ENCODE results near the gene LRBA. TPM values are rescaled to one million over a fixed set of nuclear protein-coding genes. Genes with fewer than 3 reads are reported as not detected.

The LRBA gene
- total RNA-seq, 3 donors from 2014 or later (not counting 1 experiment from before 2014, with no cell fraction given): 72.1 to 87.6 (median 83.1) TPM

DNA sequence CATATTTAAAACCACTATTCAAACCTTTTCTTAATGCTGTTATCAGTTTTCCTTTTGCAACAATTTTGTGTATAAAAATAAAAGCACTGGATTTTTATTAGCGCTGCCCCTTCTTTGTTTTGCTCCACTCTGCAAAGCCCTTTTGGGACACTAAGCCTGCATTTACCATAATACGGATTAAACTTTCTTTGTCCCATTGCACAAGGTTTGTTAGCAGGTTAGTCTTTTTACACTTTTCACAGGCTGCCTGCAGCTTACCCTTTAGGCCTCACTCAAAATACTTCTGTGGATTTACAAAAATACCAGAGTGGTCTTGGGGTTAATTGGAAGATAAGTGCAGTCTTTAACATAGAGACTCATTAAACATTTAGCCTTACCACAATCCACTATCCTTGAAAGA is 468.8 kb downstream of the LRBA start:
- no peak for DNase-seq

DNA sequence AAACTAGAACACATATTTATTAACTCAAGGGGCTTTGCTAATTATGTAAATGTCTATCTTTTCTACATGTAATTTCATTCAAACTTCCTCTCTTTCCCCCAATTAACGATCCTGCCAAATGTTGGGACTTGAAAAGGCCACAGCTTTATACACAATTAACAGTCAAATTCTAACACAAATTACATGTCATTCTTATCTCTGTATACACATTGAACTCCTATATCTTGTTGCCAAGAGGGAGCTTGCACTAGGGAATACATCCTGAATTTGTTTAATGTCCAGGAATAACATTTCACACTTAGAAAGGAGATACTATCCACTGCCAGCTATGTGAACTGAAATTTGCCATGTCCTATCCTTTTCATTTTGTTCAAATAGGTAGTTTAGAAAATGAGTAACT is 472.0 kb downstream of the LRBA start:
- DNase-seq (no peak), ATAC-seq (no peak)
- Mint-ChIP-seq H3K36me3 (no peaks in the 10 kb centered on the region), H3K9me3 (no peaks in the 10 kb centered on the region), H3K27ac (no peak overlapping the region), H3K4me3 (no peak overlapping the region), H3K4me1 (peaks cover 0 to 5% of the 10 kb centered on the region in 2 donors), H3K27me3 (ENCODE audit: low read depth in 2 of 2) (no peaks in the 10 kb centered on the region)
- Histone ChIP-seq H3K36me3 (ENCODE audit: control insufficient read depth, insufficient read depth, low read length) (no peaks in the 10 kb centered on the region), H3K9me3 (ENCODE audit: control insufficient read depth, insufficient read depth, low read length) (no peaks in the 10 kb centered on the region), H3K27ac (ENCODE audit: low read length) (no peak overlapping the region), H3K4me1 (ENCODE audit: control insufficient read depth, insufficient read depth, low read length) (no peaks in the 10 kb centered on the region), H3K27me3 (ENCODE audit: control insufficient read depth, insufficient read depth, low read length) (no peaks in the 10 kb centered on the region), H3K4me3 (ENCODE audit: low read length) (no peak overlapping the region)
- intact Hi-C loops (cut with micrococcal nuclease): no loop called here
- WGBS (ENCODE audit: insufficient coverage): 59% methylated on average over 1 of the region's 1 CpG
- TF ChIP-seq, protein P1, sequence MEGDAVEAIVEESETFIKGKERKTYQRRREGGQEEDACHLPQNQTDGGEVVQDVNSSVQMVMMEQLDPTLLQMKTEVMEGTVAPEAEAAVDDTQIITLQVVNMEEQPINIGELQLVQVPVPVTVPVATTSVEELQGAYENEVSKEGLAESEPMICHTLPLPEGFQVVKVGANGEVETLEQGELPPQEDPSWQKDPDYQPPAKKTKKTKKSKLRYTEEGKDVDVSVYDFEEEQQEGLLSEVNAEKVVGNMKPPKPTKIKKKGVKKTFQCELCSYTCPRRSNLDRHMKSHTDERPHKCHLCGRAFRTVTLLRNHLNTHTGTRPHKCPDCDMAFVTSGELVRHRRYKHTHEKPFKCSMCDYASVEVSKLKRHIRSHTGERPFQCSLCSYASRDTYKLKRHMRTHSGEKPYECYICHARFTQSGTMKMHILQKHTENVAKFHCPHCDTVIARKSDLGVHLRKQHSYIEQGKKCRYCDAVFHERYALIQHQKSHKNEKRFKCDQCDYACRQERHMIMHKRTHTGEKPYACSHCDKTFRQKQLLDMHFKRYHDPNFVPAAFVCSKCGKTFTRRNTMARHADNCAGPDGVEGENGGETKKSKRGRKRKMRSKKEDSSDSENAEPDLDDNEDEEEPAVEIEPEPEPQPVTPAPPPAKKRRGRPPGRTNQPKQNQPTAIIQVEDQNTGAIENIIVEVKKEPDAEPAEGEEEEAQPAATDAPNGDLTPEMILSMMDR (IDR thresholded peaks at IDR 0.05): no peak

More for the DNA sequence above, 468.8 kb downstream of the LRBA start:
- no peak overlapping the region for H3K27ac Mint-ChIP-seq
- Histone ChIP-seq H3K9me3 (ENCODE audit: control insufficient read depth, insufficient read depth, low read length) (no peaks in the 10 kb centered on the region), H3K27ac (ENCODE audit: low read length) (no peak overlapping the region), H3K4me1 (ENCODE audit: control insufficient read depth, insufficient read depth, low read length) (no peaks in the 10 kb centered on the region), H3K4me3 (ENCODE audit: low read length) (no peak overlapping the region), H3K27me3 (ENCODE audit: control insufficient read depth, insufficient read depth, low read length) (no peaks in the 10 kb centered on the region), H3K36me3 (ENCODE audit: control insufficient read depth, insufficient read depth, low read length) (no peaks in the 10 kb centered on the region)
- intact Hi-C loops (cut with micrococcal nuclease): no loop called here
- TF ChIP-seq, protein P1 (IDR thresholded peaks at IDR 0.05): no peak
- no peaks in the 10 kb centered on the region for H3K4me1 Mint-ChIP-seq
- H3K9me3 Mint-ChIP-seq: no peaks in the 10 kb centered on the region
- ATAC-seq: no peak
- no peak overlapping the region for H3K4me3 Mint-ChIP-seq
- 100% methylated on average over 2 of the region's 2 CpGs for WGBS (ENCODE audit: insufficient coverage)
- H3K36me3 Mint-ChIP-seq: no peaks in the 10 kb centered on the region
- no peaks in the 10 kb centered on the region for H3K27me3 Mint-ChIP-seq (ENCODE audit: low read depth in 2 of 2)

DNA sequence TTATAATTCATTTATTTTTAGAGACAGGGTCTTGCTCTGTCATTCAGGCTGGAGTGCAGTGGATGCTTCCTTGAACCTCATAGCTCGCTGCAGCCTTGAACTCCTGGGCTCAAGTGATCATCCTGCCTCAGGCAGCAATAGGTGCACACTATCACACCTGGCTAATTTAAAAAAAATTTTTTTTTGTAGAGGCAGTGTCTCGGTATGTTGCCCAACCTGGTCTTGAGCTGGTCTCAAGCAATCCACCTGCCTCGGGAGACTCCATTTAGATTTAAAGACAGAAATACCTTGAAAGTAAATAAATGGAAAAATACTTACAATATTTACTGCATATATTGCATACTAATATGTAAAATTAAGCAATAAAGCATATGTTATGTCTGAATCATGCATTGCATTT is 473.4 kb downstream of the LRBA start:
- Histone ChIP-seq H3K4me3 (ENCODE audit: low read length) (no peak overlapping the region), H3K9me3 (ENCODE audit: control insufficient read depth, insufficient read depth, low read length) (no peaks in the 10 kb centered on the region), H3K27me3 (ENCODE audit: control insufficient read depth, insufficient read depth, low read length) (no peaks in the 10 kb centered on the region), H3K4me1 (ENCODE audit: control insufficient read depth, insufficient read depth, low read length) (no peaks in the 10 kb centered on the region), H3K36me3 (ENCODE audit: control insufficient read depth, insufficient read depth, low read length) (no peaks in the 10 kb centered on the region), H3K27ac (ENCODE audit: low read length) (no peak overlapping the region)
- Mint-ChIP-seq H3K4me3 (no peak overlapping the region), H3K36me3 (no peaks in the 10 kb centered on the region), H3K4me1 (peaks cover 5 to 7% of the 10 kb centered on the region in 2 donors), H3K27me3 (ENCODE audit: low read depth in 2 of 2) (no peaks in the 10 kb centered on the region), H3K27ac (no peak overlapping the region), H3K9me3 (no peaks in the 10 kb centered on the region)
- TF ChIP-seq, protein P1 (IDR thresholded peaks at IDR 0.05): no peak
- ATAC-seq (no peak), DNase-seq (no peak)
- intact Hi-C loops (cut with micrococcal nuclease): no loop called here
- WGBS (ENCODE audit: insufficient coverage): 100% methylated on average over 2 of the region's 3 CpGs

DNA sequence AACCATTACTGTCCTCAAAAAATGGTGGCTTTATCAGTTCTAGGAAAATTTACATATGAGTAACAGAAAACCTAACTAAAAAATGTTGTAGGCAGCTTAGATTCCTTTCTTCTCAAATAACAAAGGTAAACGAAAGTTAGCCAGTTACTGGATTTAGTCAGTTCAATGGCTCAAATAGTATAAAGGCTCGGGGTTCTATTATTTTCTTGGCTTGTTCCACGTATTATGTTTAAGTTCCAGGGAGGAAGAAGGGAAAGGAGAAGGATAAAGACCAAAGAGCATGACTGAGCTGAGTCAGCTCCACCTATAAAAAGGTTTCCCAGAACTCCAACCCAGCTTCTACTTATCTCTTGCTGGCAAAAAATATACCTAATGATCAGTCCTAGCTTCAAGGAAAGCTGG is 474.1 kb downstream of the LRBA start:
- peaks cover 5 to 7% of the 10 kb centered on the region in 2 donors for H3K4me1 Mint-ChIP-seq
- Histone ChIP-seq H3K9me3 (ENCODE audit: control insufficient read depth, insufficient read depth, low read length) (no peaks in the 10 kb centered on the region), H3K27me3 (ENCODE audit: control insufficient read depth, insufficient read depth, low read length) (no peaks in the 10 kb centered on the region), H3K4me3 (ENCODE audit: low read length) (no peak overlapping the region), H3K4me1 (ENCODE audit: control insufficient read depth, insufficient read depth, low read length) (no peaks in the 10 kb centered on the region), H3K36me3 (ENCODE audit: control insufficient read depth, insufficient read depth, low read length) (no peaks in the 10 kb centered on the region), H3K27ac (ENCODE audit: low read length) (no peak overlapping the region)
- DNase-seq (no peak), ATAC-seq (no peak)
- TF ChIP-seq, protein P1 (IDR thresholded peaks at IDR 0.05): no peak
- H3K9me3 Mint-ChIP-seq: no peaks in the 10 kb centered on the region
- H3K27ac Mint-ChIP-seq: no peak overlapping the region
- intact Hi-C loops (cut with micrococcal nuclease): no loop called here
- no peaks in the 10 kb centered on the region for H3K27me3 Mint-ChIP-seq (ENCODE audit: low read depth in 2 of 2)
- no peaks in the 10 kb centered on the region for H3K36me3 Mint-ChIP-seq
- no peak overlapping the region for H3K4me3 Mint-ChIP-seq
- WGBS (ENCODE audit: insufficient coverage): 97% methylated on average over 3 of the region's 3 CpGs

All from natural killer cell (primary cell).